Endothelial cell of umbilical vein (primary cell): ENCODE measurements around the gene KBTBD13.

Experiments used
- EZH2 ChIP-seq: IDR thresholded peaks from 2 replicates; pipeline ENCODE4 v1.6.1; 2012; ENCODE audit warnings: borderline replicate concordance, low read depth, mild to moderate bottlenecking, moderate library complexity, low read length, inconsistent platforms; ENCODE audit not compliant: severe bottlenecking
- GATA2 ChIP-seq: IDR thresholded peaks from 2 replicates; pipeline ENCODE4 v1.7.0; 2011; ENCODE audit warnings: low read depth, mild to moderate bottlenecking, moderate library complexity, mixed read lengths, low read length; ENCODE audit not compliant: insufficient read length, insufficient read depth
- JUN ChIP-seq: IDR thresholded peaks from 2 replicates; pipeline ENCODE4 v1.6.1; 2011; ENCODE audit warnings: borderline replicate concordance, low read depth; ENCODE audit not compliant: insufficient read length, insufficient read depth
- POLR2A ChIP-seq: IDR thresholded peaks from 2 replicates; pipeline ENCODE4 v1.6.1; 2012; ENCODE audit warnings: low read depth, mild to moderate bottlenecking, control low read depth, low read length
- POLR2AphosphoS5 ChIP-seq: IDR thresholded peaks from 2 replicates; pipeline ENCODE4 v1.6.1; 2012; ENCODE audit warnings: low read depth, mild to moderate bottlenecking, control low read depth, low read length, moderate library complexity; ENCODE audit not compliant: insufficient read depth
- TF ChIP-seq, protein P1 (sequence below), 2 donors: IDR thresholded peaks; 1 replicate in 1 of 2; 2 replicates in 1 of 2; pipeline ENCODE4 v1.5.1; 2011; ENCODE audit warnings: low read length in 2 of 2, mild to moderate bottlenecking in 2 of 2, moderate library complexity in 2 of 2, control low read depth in 1 of 2, inconsistent platforms in 1 of 2, low read depth in 1 of 2; ENCODE audit not compliant: insufficient read depth in 1 of 2; ENCODE audit errors: extremely low read depth in 1 of 2
- TF ChIP-seq, protein P2 (sequence below): IDR thresholded peaks from 2 replicates; pipeline ENCODE4 v1.6.1; 2011; ENCODE audit not compliant: insufficient read depth, insufficient read length

- TF ChIP-seq, protein P1, sequence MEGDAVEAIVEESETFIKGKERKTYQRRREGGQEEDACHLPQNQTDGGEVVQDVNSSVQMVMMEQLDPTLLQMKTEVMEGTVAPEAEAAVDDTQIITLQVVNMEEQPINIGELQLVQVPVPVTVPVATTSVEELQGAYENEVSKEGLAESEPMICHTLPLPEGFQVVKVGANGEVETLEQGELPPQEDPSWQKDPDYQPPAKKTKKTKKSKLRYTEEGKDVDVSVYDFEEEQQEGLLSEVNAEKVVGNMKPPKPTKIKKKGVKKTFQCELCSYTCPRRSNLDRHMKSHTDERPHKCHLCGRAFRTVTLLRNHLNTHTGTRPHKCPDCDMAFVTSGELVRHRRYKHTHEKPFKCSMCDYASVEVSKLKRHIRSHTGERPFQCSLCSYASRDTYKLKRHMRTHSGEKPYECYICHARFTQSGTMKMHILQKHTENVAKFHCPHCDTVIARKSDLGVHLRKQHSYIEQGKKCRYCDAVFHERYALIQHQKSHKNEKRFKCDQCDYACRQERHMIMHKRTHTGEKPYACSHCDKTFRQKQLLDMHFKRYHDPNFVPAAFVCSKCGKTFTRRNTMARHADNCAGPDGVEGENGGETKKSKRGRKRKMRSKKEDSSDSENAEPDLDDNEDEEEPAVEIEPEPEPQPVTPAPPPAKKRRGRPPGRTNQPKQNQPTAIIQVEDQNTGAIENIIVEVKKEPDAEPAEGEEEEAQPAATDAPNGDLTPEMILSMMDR (IDR thresholded peaks at IDR 0.05; ENCODE audit: extremely low read depth in 1 of 2, insufficient read depth in 1 of 2, low read depth in 1 of 2, low read length in 2 of 2), result no peak
- TF ChIP-seq POLR2A (peak; percentile 96), JUN (no peak), POLR2AphosphoS5 (peak; percentile 89), EZH2 (no peak), GATA2 (no peak)
- TF ChIP-seq, protein P2, sequence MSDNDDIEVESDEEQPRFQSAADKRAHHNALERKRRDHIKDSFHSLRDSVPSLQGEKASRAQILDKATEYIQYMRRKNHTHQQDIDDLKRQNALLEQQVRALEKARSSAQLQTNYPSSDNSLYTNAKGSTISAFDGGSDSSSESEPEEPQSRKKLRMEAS, result no peak
These were observed 47.4 kb upstream of the KBTBD13 start, which contains the start of gene MTFMT for GRCh38 chr15:65028921-65029735.
